H1 (cell line): Measurements from ENCODE around the gene ZNRF3. TPM values are rescaled to one million over a fixed set of nuclear protein-coding genes. Genes with fewer than 3 reads are reported as not detected.

Experiments used
- CTCF ChIA-PET: fragments of 300-600 bp; sonication (Branson Sonifier 250); formaldehyde crosslinking; loops from one replicate; lab custom pipeline; 2021; ENCODE audit not compliant: partially characterized antibody; lab: Charles Lee
- POLR2A ChIA-PET: fragments of 300-600 bp; sonication (Branson Sonifier 250); formaldehyde crosslinking; loops from one replicate; lab custom pipeline; 2021; ENCODE audit warnings: inconsistent platforms; ENCODE audit not compliant: partially characterized antibody; lab: Charles Lee
- DNase-seq, 2 experiments: peaks; one replicate each; pipeline versions ENCODE4 v3.0.0 to v3.0.0-alpha.2; 2010 to 2022; ENCODE audit warnings: low spot score in 2 of 2, low read depth in 1 of 2, mixed read lengths in 1 of 2
- FAIRE-seq: peaks from 2 replicates; lab custom pipeline; 2011; peaks lifted over from hg19 to GRCh38; lab: Jason Lieb, UNC
- H2AFZ ChIP-seq: 2 replicates; pipeline ENCODE4 v1.8.1; 2012; ENCODE audit warnings: low read length, inconsistent platforms
- H2AK5ac ChIP-seq: 2 replicates; pipeline ENCODE4 v1.6.1; 2013; ENCODE audit warnings: low read depth, low read length
- H2BK120ac ChIP-seq: replicated peaks from 2 replicates; pipeline ENCODE3; 2013; ENCODE audit warnings: low read depth, low read length, inconsistent platforms
- H2BK12ac ChIP-seq: 2 replicates; pipeline ENCODE4 v1.6.1; 2013; ENCODE audit warnings: low read depth, low read length
- H2BK15ac ChIP-seq: 2 replicates; pipeline ENCODE4 v1.6.1; 2013; ENCODE audit warnings: low read length
- H2BK20ac ChIP-seq: 2 replicates; pipeline ENCODE4 v1.6.1; 2013; ENCODE audit warnings: low read length
- H2BK5ac ChIP-seq: 2 replicates; pipeline ENCODE4 v1.6.1; 2013; ENCODE audit warnings: low read depth, low read length
- H3K14ac ChIP-seq: 2 replicates; pipeline ENCODE4 v1.6.1; 2013; ENCODE audit warnings: inconsistent platforms; ENCODE audit not compliant: insufficient read length
- H3K18ac ChIP-seq: 2 replicates; pipeline ENCODE4 v1.6.1; 2013; ENCODE audit warnings: low read length; ENCODE audit errors: extremely low read depth
- H3K23ac ChIP-seq: 2 replicates; pipeline ENCODE4 v1.6.1; 2013; ENCODE audit warnings: inconsistent platforms; ENCODE audit not compliant: insufficient read length
- H3K23me2 ChIP-seq: 2 replicates; pipeline ENCODE4 v1.6.1; 2013; ENCODE audit warnings: low read depth, low read length
- H3K27ac ChIP-seq: 2 replicates; pipeline ENCODE4 v1.6.1; 2011; ENCODE audit warnings: low read depth, low read length, inconsistent platforms
- H3K27me3 ChIP-seq, 4 experiments: replicated peaks in 1 of 4; 1 replicate in 1 of 4; 2 replicates in 3 of 4; pipeline versions ENCODE4 v1.6.1 to v1.8.1; 2011 to 2013; ENCODE audit warnings: low read length in 3 of 4, mild to moderate bottlenecking in 3 of 4, inconsistent platforms in 2 of 4, mixed read lengths in 2 of 4, moderate library complexity in 1 of 4; ENCODE audit not compliant: control insufficient read depth in 3 of 4, insufficient read depth in 3 of 4; ENCODE audit errors: extremely low read depth in 1 of 4
- H3K36me3 ChIP-seq, 4 experiments: 2 replicates each; pipeline versions ENCODE4 v1.6.1 to v1.8.1; 2011 to 2013; ENCODE audit warnings: mild to moderate bottlenecking in 4 of 4, low read length in 3 of 4, moderate library complexity in 2 of 4, control low read depth in 1 of 4, inconsistent platforms in 1 of 4; ENCODE audit not compliant: insufficient read depth in 4 of 4, control insufficient read depth in 2 of 4
- H3K4ac ChIP-seq: replicated peaks from 2 replicates; pipeline ENCODE3; 2013; ENCODE audit warnings: low read length, low read depth, mixed read lengths, inconsistent platforms; ENCODE audit not compliant: insufficient read length
- H3K4me1 ChIP-seq, 4 experiments: replicated peaks in 1 of 4; 1 replicate in 1 of 4; 2 replicates in 3 of 4; pipeline versions ENCODE4 v1.6.1 to v1.8.1; 2011 to 2013; ENCODE audit warnings: low read length in 3 of 4, inconsistent platforms in 2 of 4, mixed read lengths in 1 of 4; ENCODE audit not compliant: insufficient read depth in 4 of 4, control insufficient read depth in 3 of 4
- H3K4me2 ChIP-seq, 2 experiments: 2 replicates each; pipeline versions ENCODE4 v1.6.1 to v1.8.1; 2011 to 2013; ENCODE audit warnings: low read depth in 2 of 2, low read length in 2 of 2, control low read depth in 1 of 2, inconsistent platforms in 1 of 2, mild to moderate bottlenecking in 1 of 2; ENCODE audit not compliant: insufficient read depth in 1 of 2
- H3K4me3 ChIP-seq, 4 experiments: fragments of 200-600, 300-600 bp in 1 of 4; sonication (generic), shearing (Covaris generic), sonication (Bioruptor Twin) in 1 of 4; 2 replicates each; pipeline versions ENCODE4 v1.5.1 to v1.8.1; 2011 to 2016; ENCODE audit warnings: low read length in 4 of 4, low read depth in 3 of 4, control low read depth in 2 of 4, inconsistent platforms in 2 of 4, mild to moderate bottlenecking in 2 of 4, mixed read lengths in 1 of 4, moderate library complexity in 1 of 4; ENCODE audit not compliant: insufficient read depth in 2 of 4; ENCODE audit errors: extremely low read depth in 1 of 4
- H3K56ac ChIP-seq: replicated peaks from 2 replicates; pipeline ENCODE3; 2013; ENCODE audit warnings: low read depth, mild to moderate bottlenecking, mixed read lengths, low read length, inconsistent platforms; ENCODE audit not compliant: insufficient read length
- H3K79me1 ChIP-seq: 2 replicates; pipeline ENCODE4 v1.6.1; 2013; ENCODE audit warnings: low read depth, low read length, control low read depth
- H3K79me2 ChIP-seq, 2 experiments: 2 replicates each; pipeline versions ENCODE4 v1.6.1 to v1.8.1; 2012 to 2013; ENCODE audit warnings: low read length in 2 of 2, mild to moderate bottlenecking in 2 of 2, inconsistent platforms in 1 of 2; ENCODE audit not compliant: insufficient read depth in 2 of 2, control insufficient read depth in 1 of 2
- H3K9ac ChIP-seq, 4 experiments: replicated peaks in 1 of 4; 1 replicate in 1 of 4; 2 replicates in 3 of 4; pipeline versions ENCODE4 v1.6.1 to v1.8.1; 2011 to 2013; ENCODE audit warnings: low read depth in 3 of 4, low read length in 3 of 4, control low read depth in 2 of 4, mild to moderate bottlenecking in 2 of 4, moderate library complexity in 2 of 4, inconsistent platforms in 1 of 4; ENCODE audit errors: extremely low read depth in 1 of 4
- H3K9me3 ChIP-seq, 2 experiments: 2 replicates each; pipeline versions ENCODE4 v1.6.1 to v1.8.1; 2012 to 2013; ENCODE audit warnings: mild to moderate bottlenecking in 2 of 2, moderate library complexity in 2 of 2, control low read depth in 1 of 2, inconsistent platforms in 1 of 2, low read depth in 1 of 2, low read length in 1 of 2, mixed read lengths in 1 of 2; ENCODE audit not compliant: insufficient read depth in 2 of 2
- H4K20me1 ChIP-seq, 2 experiments: replicated peaks in 1 of 2; 2 replicates each; pipeline versions ENCODE3 to v1.8.1; 2011 to 2013; ENCODE audit warnings: inconsistent platforms in 2 of 2, low read length in 2 of 2, mild to moderate bottlenecking in 1 of 2; ENCODE audit not compliant: insufficient read depth in 2 of 2, control insufficient read depth in 1 of 2
- H4K5ac ChIP-seq: 2 replicates; pipeline ENCODE4 v1.6.1; 2013; ENCODE audit warnings: low read length, low read depth, mixed read lengths, inconsistent platforms; ENCODE audit not compliant: insufficient read length
- H4K8ac ChIP-seq: 2 replicates; pipeline ENCODE4 v1.8.0; 2013; ENCODE audit warnings: mild to moderate bottlenecking, moderate library complexity, low read length, inconsistent platforms; ENCODE audit not compliant: insufficient read depth; ENCODE audit errors: extremely low read depth
- H4K91ac ChIP-seq: replicated peaks from 2 replicates; pipeline ENCODE3; 2013; ENCODE audit warnings: low read length, mixed read lengths, inconsistent platforms; ENCODE audit not compliant: insufficient read length
- BRCA1 ChIP-seq: IDR thresholded peaks from 2 replicates; pipeline ENCODE4 v1.6.1; 2012; ENCODE audit warnings: low read depth, low read length, improper control_type of control experiment
- KDM5A ChIP-seq: fragments of 200-600 bp; IDR thresholded peaks from 2 replicates; pipeline ENCODE4 v1.7.1; 2012; ENCODE audit warnings: mild to moderate bottlenecking, low read length, inconsistent platforms, mixed read lengths
- POLR2A ChIP-seq, 2 experiments: IDR thresholded peaks; 1 replicate in 1 of 2; 2 replicates in 1 of 2; pipeline ENCODE4 v1.6.1; 2011; ENCODE audit warnings: low read depth in 2 of 2, low read length in 2 of 2, mild to moderate bottlenecking in 2 of 2; ENCODE audit errors: control extremely low read depth in 1 of 2
- RBBP5 ChIP-seq: IDR thresholded peaks from 2 replicates; pipeline ENCODE4 v1.7.1; 2012; ENCODE audit warnings: low read depth, mild to moderate bottlenecking, inconsistent platforms, low read length, moderate library complexity, borderline replicate concordance
- RXRA ChIP-seq: IDR thresholded peaks from 2 replicates; pipeline ENCODE4 v1.6.1; 2011; ENCODE audit warnings: low read depth, mild to moderate bottlenecking, low read length, moderate library complexity; ENCODE audit not compliant: insufficient read depth
- TAF1 ChIP-seq: IDR thresholded peaks from 2 replicates; pipeline ENCODE4 v1.6.1; 2011; ENCODE audit warnings: mild to moderate bottlenecking, low read depth, low read length
- TAF7 ChIP-seq: optimal IDR thresholded peaks from 2 replicates; pipeline ENCODE3; 2011; ENCODE audit warnings: low read depth, mild to moderate bottlenecking, inconsistent platforms, low read length, moderate library complexity, borderline replicate concordance
- USF2 ChIP-seq: IDR thresholded peaks from 2 replicates; pipeline ENCODE4 v1.6.1; 2011; ENCODE audit warnings: low read length, improper control_type of control experiment
- WGBS, 2 experiments: shearing (Covaris generic) in 1 of 2; methylation state at CpG; one replicate each; pipeline versions ENCODE4 v1.1.6 to v1.1.7; 2013 to 2015; ENCODE audit warnings: low lambda C conversion rate in 2 of 2, mixed read lengths in 2 of 2, inconsistent platforms in 1 of 2, low coverage in 1 of 2, missing lambda C conversion rate in 1 of 2; ENCODE audit not compliant: insufficient replicate concordance in 2 of 2, insufficient coverage in 1 of 2, insufficient read length in 1 of 2; ENCODE audit errors: extremely low coverage in 1 of 2, missing lambda C conversion rate in 1 of 2; 5-methylcytosine and 5-hydroxymethylcytosine counted together
- polyA plus RNA-seq, 7 experiments: library from polyadenylated mRNA; depleted of rRNA in 3 of 7; stranded (reverse) in 5 of 7; unstranded in 2 of 7; fragments of >200 nt in 5 of 7; fragments of 200-250 nt in 2 of 7; gene quantifications; 1 replicate in 5 of 7; 2 replicates in 1 of 7; 4 replicates in 1 of 7; pipeline versions ENCODE4 v1.2.1 to v1.2.3, GENCODE V29; 2011 to 2013; ENCODE audit warnings: missing spikeins in 2 of 7, mixed read lengths in 2 of 7
- total RNA-seq: library from RNA; stranded (reverse); fragmentation: NEBNext Ultra II Directional; extraction: Animal tissue kit (Norgen Biotek cat#: 25700); gene quantifications from 2 replicates; pipeline ENCODE4 v1.2.1, GENCODE V29; 2021
- TF ChIP-seq, protein P1 (sequence below): IDR thresholded peaks from 2 replicates; pipeline ENCODE4 v1.6.1; 2012; ENCODE audit warnings: inconsistent platforms
- TF ChIP-seq, protein P2 (sequence below): IDR thresholded peaks from 2 replicates; pipeline ENCODE4 v1.6.1; 2012; ENCODE audit warnings: low read length, inconsistent platforms

The ZNRF3 gene
- total and polyA plus RNA-seq, 2 of the 8 experiments (the other 6 are each of a cell fraction or from before 2014, with no cell fraction given), result 14.1 to 21.7 TPM

DNA sequence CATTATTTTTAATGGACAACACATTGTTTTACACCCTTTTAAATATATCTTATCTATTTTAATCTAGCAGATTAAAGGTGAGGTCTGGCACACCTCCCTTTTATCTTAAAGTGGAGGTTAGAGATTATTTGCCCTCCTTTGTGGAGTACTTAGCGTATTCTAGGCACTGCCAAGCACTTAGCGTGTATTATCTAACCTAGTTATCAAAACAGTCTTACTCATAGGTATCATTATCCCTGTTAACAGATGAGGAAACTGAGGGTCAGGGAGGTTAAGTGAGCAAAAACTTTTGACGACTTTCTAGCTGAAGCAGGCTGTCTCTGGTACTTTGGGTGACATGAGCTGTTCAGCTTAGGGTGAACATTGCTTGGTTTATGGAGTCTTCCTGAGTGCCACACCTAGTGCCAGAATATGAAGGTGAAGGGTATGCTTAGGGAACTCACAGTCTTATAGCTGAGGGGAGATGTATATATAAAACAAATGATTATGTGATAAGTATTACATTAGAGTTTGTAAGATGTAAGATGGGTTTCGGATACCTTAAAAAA, 55.0 kb downstream of the ZNRF3 start:
- H3K56ac ChIP-seq, result no peak overlapping the region
- no peaks in the 10 kb centered on the region for H3K27me3 ChIP-seq
- H3K14ac ChIP-seq, result no peak overlapping the region
- H4K91ac ChIP-seq, result no peak overlapping the region
- H3K4me2 ChIP-seq, result no peak overlapping the region
- no peaks in the 10 kb centered on the region for H3K9me3 ChIP-seq
- no peak overlapping the region for H3K18ac ChIP-seq
- FAIRE-seq, result no peak
- no peak overlapping the region for H4K8ac ChIP-seq
- no peak overlapping the region for H2BK5ac ChIP-seq
- no peak overlapping the region for H2BK120ac ChIP-seq
- no peak overlapping the region for H2BK12ac ChIP-seq
- no peak overlapping the region for H2AK5ac ChIP-seq
- CTCF ChIA-PET, result interaction anchor here (0.6 to 1.3 kb wide), 3 partner anchors 30 to 259 kb away, joined by 3 to 4 read pairs (median 3); no protein-coding TSS in a partner anchor
- peaks cover 4 to 16% (median 9%) of the 10 kb centered on the region in 4 experiments for H3K4me1 ChIP-seq
- no peak overlapping the region for H3K4ac ChIP-seq
- no peak for DNase-seq
- no peak overlapping the region for H4K5ac ChIP-seq
- POLR2A ChIA-PET, result no interaction called here
- no peak overlapping the region for H2AFZ ChIP-seq
- H3K4me3 ChIP-seq, result no peak overlapping the region
- H3K27ac ChIP-seq, result no peak overlapping the region
- H2BK15ac ChIP-seq, result no peak overlapping the region
- no peak overlapping the region for H3K9ac ChIP-seq
- H3K23ac ChIP-seq, result no peak overlapping the region
- H2BK20ac ChIP-seq, result no peak overlapping the region
- peaks cover 10% of the 10 kb centered on the region for H3K79me1 ChIP-seq
- H3K23me2 ChIP-seq, result no peaks in the 10 kb centered on the region
- no peaks in the 10 kb centered on the region for H3K36me3 ChIP-seq
- peaks cover 2 to 6% of the 10 kb centered on the region in 2 experiments for H4K20me1 ChIP-seq
- peaks cover 0 to 91% of the 10 kb centered on the region in 2 experiments; a peak in 3 of 4 replicates for H3K79me2 ChIP-seq
- WGBS, 2 experiments, result 79% methylated on average over 4 of the region's 4 CpGs; no CpG with 5 or more reads in 1 of the 2 experiments
- TF ChIP-seq TAF1 (no peak), RBBP5 (no peak), BRCA1 (no peak), RXRA (no peak), KDM5A (no peak), TAF7 (no peak), USF2 (no peak), POLR2A (IDR thresholded peaks at IDR 0.05; ENCODE audit: control extremely low read depth in 1 of 2, low read depth in 2 of 2, low read length in 2 of 2) (no peak)
- TF ChIP-seq, protein P1, sequence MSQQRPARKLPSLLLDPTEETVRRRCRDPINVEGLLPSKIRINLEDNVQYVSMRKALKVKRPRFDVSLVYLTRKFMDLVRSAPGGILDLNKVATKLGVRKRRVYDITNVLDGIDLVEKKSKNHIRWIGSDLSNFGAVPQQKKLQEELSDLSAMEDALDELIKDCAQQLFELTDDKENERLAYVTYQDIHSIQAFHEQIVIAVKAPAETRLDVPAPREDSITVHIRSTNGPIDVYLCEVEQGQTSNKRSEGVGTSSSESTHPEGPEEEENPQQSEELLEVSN, result no peak
- TF ChIP-seq, protein P2, sequence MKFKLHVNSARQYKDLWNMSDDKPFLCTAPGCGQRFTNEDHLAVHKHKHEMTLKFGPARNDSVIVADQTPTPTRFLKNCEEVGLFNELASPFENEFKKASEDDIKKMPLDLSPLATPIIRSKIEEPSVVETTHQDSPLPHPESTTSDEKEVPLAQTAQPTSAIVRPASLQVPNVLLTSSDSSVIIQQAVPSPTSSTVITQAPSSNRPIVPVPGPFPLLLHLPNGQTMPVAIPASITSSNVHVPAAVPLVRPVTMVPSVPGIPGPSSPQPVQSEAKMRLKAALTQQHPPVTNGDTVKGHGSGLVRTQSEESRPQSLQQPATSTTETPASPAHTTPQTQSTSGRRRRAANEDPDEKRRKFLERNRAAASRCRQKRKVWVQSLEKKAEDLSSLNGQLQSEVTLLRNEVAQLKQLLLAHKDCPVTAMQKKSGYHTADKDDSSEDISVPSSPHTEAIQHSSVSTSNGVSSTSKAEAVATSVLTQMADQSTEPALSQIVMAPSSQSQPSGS, result no peak
